Activated gamma-delta T cell (primary cell): Measurements from ENCODE around the gene OR5H6.
"Not testable (repeated sequence)": the region's sequence is repeated elsewhere in the genome, so short reads cannot be mapped to it uniquely, and the experiment has no call there.

Experiments used
- DNase-seq: peaks from one replicate; lab custom pipeline; 2025; lab: John Stamatoyannopoulos, UW
- total RNA-seq, 2 donors: gene quantifications; one replicate each; lab custom pipeline; 2026; lab: John Stamatoyannopoulos, UW

OR5H6 gene
- total RNA-seq = 0 reads per million in 2 donors

- no peak for DNase-seq
Measured at GRCh38 chr3:98263944-98264343, at the start of gene OR5H6. Gene OR5H6 (plus strand): TSS chr3:98264244. CDS start chr3:98264333, 89 bp downstream.

- DNase-seq = no peak
Measured at GRCh38 chr3:98215051-98215450, 49.0 kb upstream of the OR5H6 start.

- no peak for DNase-seq
Measured at GRCh38 chr3:98223907-98224672, 40.0 kb upstream of the OR5H6 start.

- DNase-seq = no peak
Measured at GRCh38 chr3:98232489-98232888, 31.6 kb upstream of the OR5H6 start.

- no peak for DNase-seq
Measured at GRCh38 chr3:98233468-98233867, 30.6 kb upstream of the OR5H6 start.

- no peak for DNase-seq
Measured at GRCh38 chr3:98240131-98240530, 23.9 kb upstream of the OR5H6 start.

GRCh38 chr3:98242155-98242554 is 21.9 kb upstream of the OR5H6 start:
- DNase-seq = no peak

- DNase-seq = no peak
Measured at GRCh38 chr3:98243843-98244242, 20.2 kb upstream of the OR5H6 start.

GRCh38 chr3:98246142-98246541 is 17.9 kb upstream of the OR5H6 start:
- no peak for DNase-seq

GRCh38 chr3:98256026-98256425 is 8.0 kb upstream of the OR5H6 start:
- DNase-seq = not testable (repeated sequence)

- DNase-seq = no peak
Measured at GRCh38 chr3:98259707-98260106, 4.3 kb upstream of the OR5H6 start.

GRCh38 chr3:98262046-98262445 is 2.0 kb upstream of the OR5H6 start:
- no peak for DNase-seq

- DNase-seq = no peak
Measured at GRCh38 chr3:98269846-98270245, 5.8 kb downstream of the OR5H6 start.

GRCh38 chr3:98272126-98272525 is 8.1 kb downstream of the OR5H6 start:
- no peak for DNase-seq

- DNase-seq = no peak
Measured at GRCh38 chr3:98274914-98275313, 10.9 kb downstream of the OR5H6 start.

- no peak for DNase-seq
Measured at GRCh38 chr3:98282205-98282604, 18.2 kb downstream of the OR5H6 start, which contains the start of gene OR5H2. Gene OR5H2 (plus strand): TSS chr3:98282505. CDS start chr3:98282903, 398 bp downstream.

GRCh38 chr3:98290916-98291315 is 26.9 kb downstream of the OR5H6 start:
- no peak for DNase-seq

- DNase-seq = no peak
Measured at GRCh38 chr3:98291332-98291957, 27.4 kb downstream of the OR5H6 start.
